Fibroblast of villous mesenchyme (primary cell): ENCODE measurements around the gene POTEF. TPM values are rescaled to one million over a fixed set of nuclear protein-coding genes. Genes with fewer than 3 reads are reported as not detected.
"Not testable (repeated sequence)": the region's sequence is repeated elsewhere in the genome, so short reads cannot be mapped to it uniquely, and the experiment has no call there.

Experiments
- DNase-seq: peaks from one replicate; pipeline ENCODE4 v3.0.0-alpha.2; 2010; ENCODE audit warnings: low read depth
- H3K4me3 ChIP-seq: 2 replicates; pipeline ENCODE4 v1.5.1; 2011; ENCODE audit warnings: low read depth, mild to moderate bottlenecking, low read length
- CTCF ChIP-seq: IDR thresholded peaks from 2 replicates; pipeline ENCODE4 v1.5.1; 2012; ENCODE audit warnings: low read depth, mild to moderate bottlenecking, low read length; ENCODE audit not compliant: insufficient read depth
- total RNA-seq: library from RNA; depleted of rRNA; stranded (reverse); fragments of >200 nt; gene quantifications from 2 replicates; pipeline ENCODE4 v1.2.3, GENCODE V29; 2012

Gene POTEF
- total RNA-seq, 1 donor, result not detected

- DNase-seq, H3K4me3 ChIP-seq: not testable (repeated sequence)
These were observed 9.8 kb upstream of the POTEF start for GRCh38 chr2:130138841-130139251.

- not testable (repeated sequence) for H3K4me3 ChIP-seq, DNase-seq
These were observed 9.3 kb upstream of the POTEF start for GRCh38 chr2:130138326-130138725.

- not testable (repeated sequence) for DNase-seq, H3K4me3 ChIP-seq
These were observed 8.1 kb upstream of the POTEF start for GRCh38 chr2:130137118-130137517.

GRCh38 chr2:130136546-130136945 lies 7.5 kb upstream of the POTEF start:
- not testable (repeated sequence) for H3K4me3 ChIP-seq, DNase-seq

- H3K4me3 ChIP-seq, result no peak overlapping the region
- DNase-seq, result no peak
- TF ChIP-seq CTCF, result no peak
These were observed 6.9 kb upstream of the POTEF start for GRCh38 chr2:130135692-130136541.

GRCh38 chr2:130128464-130128863 lies 558 bp downstream of the POTEF start:
- DNase-seq, H3K4me3 ChIP-seq: not testable (repeated sequence)

GRCh38 chr2:130127726-130128125 lies 1.3 kb downstream of the POTEF start:
- DNase-seq, H3K4me3 ChIP-seq: not testable (repeated sequence)

- H3K4me3 ChIP-seq, DNase-seq: not testable (repeated sequence)
These were observed 8.1 kb downstream of the POTEF start for GRCh38 chr2:130120924-130121323.

- not testable (repeated sequence) for DNase-seq
These were observed 26.2 kb downstream of the POTEF start for GRCh38 chr2:130102597-130103363.

GRCh38 chr2:130062645-130063044 lies 66.4 kb downstream of the POTEF start:
- DNase-seq, H3K4me3 ChIP-seq: not testable (repeated sequence)

More at GRCh38 chr2:130102597-130103363, 26.2 kb downstream of the POTEF start:
- H3K4me3 ChIP-seq, result not testable (repeated sequence)

- DNase-seq, H3K4me3 ChIP-seq: not testable (repeated sequence)
These were observed 69.0 kb downstream of the POTEF start for GRCh38 chr2:130059982-130060381.

GRCh38 chr2:130056336-130056735 lies 72.7 kb downstream of the POTEF start:
- not testable (repeated sequence) for DNase-seq, H3K4me3 ChIP-seq

- not testable (repeated sequence) for H3K4me3 ChIP-seq, DNase-seq
These were observed 75.7 kb downstream of the POTEF start for GRCh38 chr2:130053217-130053911.

- DNase-seq, H3K4me3 ChIP-seq: not testable (repeated sequence)
These were observed 76.6 kb downstream of the POTEF start for GRCh38 chr2:130052376-130052775.

- not testable (repeated sequence) for H3K4me3 ChIP-seq, DNase-seq
These were observed 80.6 kb downstream of the POTEF start for GRCh38 chr2:130048422-130048821.

GRCh38 chr2:130038265-130038603 lies 90.8 kb downstream of the POTEF start:
- H3K4me3 ChIP-seq, DNase-seq: not testable (repeated sequence)

- not testable (repeated sequence) for H3K4me3 ChIP-seq, DNase-seq
These were observed 103.1 kb downstream of the POTEF start for GRCh38 chr2:130025931-130026330.
